Parathyroid adenoma (tissue), 2 donors: ENCODE data around the gene GALK2.
"Not testable (repeated sequence)": the region's sequence is repeated elsewhere in the genome, so short reads cannot be mapped to it uniquely, and the experiment has no call there.

ENCODE experiments used
- H2AFZ ChIP-seq: fragments of 300-600 bp; sonication (generic); one replicate; pipeline ENCODE4 v1.7.0; 2017; ENCODE audit warnings: antibody characterized with exemption, mild to moderate bottlenecking
- H3K27ac ChIP-seq: fragments of 300-600 bp; sonication (generic); one replicate; pipeline ENCODE4 v1.7.0; 2017
- H3K27me3 ChIP-seq: fragments of 300-600 bp; sonication (generic); one replicate; pipeline ENCODE4 v1.7.0; 2017; ENCODE audit warnings: low read length; ENCODE audit not compliant: control insufficient read depth, insufficient read depth
- H3K36me3 ChIP-seq: fragments of 300-600 bp; sonication (generic); one replicate; pipeline ENCODE4 v1.7.0; 2017; ENCODE audit warnings: low read length; ENCODE audit not compliant: control insufficient read depth, insufficient read depth
- H3K4me1 ChIP-seq: fragments of 300-600 bp; sonication (generic); one replicate; pipeline ENCODE4 v1.7.0; 2017; ENCODE audit warnings: control low read depth
- H3K4me2 ChIP-seq: fragments of 300-600 bp; sonication (generic); one replicate; pipeline ENCODE4 v1.7.0; 2017; ENCODE audit warnings: low read length
- H3K4me3 ChIP-seq: fragments of 300-600 bp; sonication (generic); one replicate; pipeline ENCODE4 v1.7.0; 2017; ENCODE audit warnings: low read depth, low read length
- H3K79me2 ChIP-seq: fragments of 300-600 bp; sonication (generic); one replicate; pipeline ENCODE4 v1.7.0; 2017; ENCODE audit warnings: control low read depth
- H3K9ac ChIP-seq: fragments of 300-600 bp; sonication (generic); one replicate; pipeline ENCODE4 v1.7.0; 2017; ENCODE audit warnings: mild to moderate bottlenecking
- H3K9me3 ChIP-seq: fragments of 300-600 bp; sonication (generic); one replicate; pipeline ENCODE4 v1.7.0; 2017; ENCODE audit warnings: low read length; ENCODE audit not compliant: control insufficient read depth
- TF ChIP-seq, protein P1 (sequence below): fragments of 300-600 bp; sonication (generic); IDR thresholded peaks from one replicate; pipeline ENCODE4 v1.7.0; 2017; ENCODE audit warnings: antibody characterized with exemption, mild to moderate bottlenecking
- donor health status: primary hyperparathyroidism.

The GALK2 gene

DNA sequence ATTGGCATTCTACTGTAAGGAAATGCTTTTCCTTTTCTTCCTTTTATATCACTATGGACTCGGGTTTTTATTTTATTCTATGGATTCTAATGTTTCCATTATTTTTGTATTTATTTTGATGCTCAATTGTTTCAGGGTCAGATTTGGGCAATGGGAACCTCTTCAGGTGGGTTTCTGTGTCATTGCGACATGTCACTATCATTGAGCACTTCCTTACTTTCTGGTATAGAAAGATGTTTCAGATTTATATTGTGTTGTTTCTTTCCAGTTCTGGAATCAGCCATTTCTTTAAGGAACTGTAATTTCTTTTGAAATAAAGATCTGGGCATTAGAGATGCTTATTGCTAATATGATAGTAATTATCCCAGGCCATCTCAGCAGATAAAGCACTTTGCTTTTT is 21.8 kb downstream of the GALK2 start:
- Histone ChIP-seq H3K27ac (no peak overlapping the region), H3K9ac (no peak overlapping the region), H3K4me1 (no peaks in the 10 kb centered on the region), H3K4me2 (no peak overlapping the region), H3K9me3 (no peaks in the 10 kb centered on the region), H3K4me3 (no peak overlapping the region), H3K27me3 (no peaks in the 10 kb centered on the region), H3K79me2 (peaks cover 9% of the 10 kb centered on the region), H2AFZ (no peak overlapping the region), H3K36me3 (no peaks in the 10 kb centered on the region)
- TF ChIP-seq, protein P1, sequence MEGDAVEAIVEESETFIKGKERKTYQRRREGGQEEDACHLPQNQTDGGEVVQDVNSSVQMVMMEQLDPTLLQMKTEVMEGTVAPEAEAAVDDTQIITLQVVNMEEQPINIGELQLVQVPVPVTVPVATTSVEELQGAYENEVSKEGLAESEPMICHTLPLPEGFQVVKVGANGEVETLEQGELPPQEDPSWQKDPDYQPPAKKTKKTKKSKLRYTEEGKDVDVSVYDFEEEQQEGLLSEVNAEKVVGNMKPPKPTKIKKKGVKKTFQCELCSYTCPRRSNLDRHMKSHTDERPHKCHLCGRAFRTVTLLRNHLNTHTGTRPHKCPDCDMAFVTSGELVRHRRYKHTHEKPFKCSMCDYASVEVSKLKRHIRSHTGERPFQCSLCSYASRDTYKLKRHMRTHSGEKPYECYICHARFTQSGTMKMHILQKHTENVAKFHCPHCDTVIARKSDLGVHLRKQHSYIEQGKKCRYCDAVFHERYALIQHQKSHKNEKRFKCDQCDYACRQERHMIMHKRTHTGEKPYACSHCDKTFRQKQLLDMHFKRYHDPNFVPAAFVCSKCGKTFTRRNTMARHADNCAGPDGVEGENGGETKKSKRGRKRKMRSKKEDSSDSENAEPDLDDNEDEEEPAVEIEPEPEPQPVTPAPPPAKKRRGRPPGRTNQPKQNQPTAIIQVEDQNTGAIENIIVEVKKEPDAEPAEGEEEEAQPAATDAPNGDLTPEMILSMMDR: no peak

GRCh38 chr15:49196856-49197255 is 26.8 kb downstream of the GALK2 start:
- Histone ChIP-seq H3K27me3 (no peaks in the 10 kb centered on the region), H3K4me2 (no peak overlapping the region), H3K4me3 (no peak overlapping the region), H2AFZ (no peak overlapping the region), H3K79me2 (peaks cover 2% of the 10 kb centered on the region), H3K27ac (no peak overlapping the region), H3K9ac (no peak overlapping the region), H3K36me3 (no peaks in the 10 kb centered on the region), H3K4me1 (no peaks in the 10 kb centered on the region), H3K9me3 (no peaks in the 10 kb centered on the region)
- TF ChIP-seq, protein P1: no peak

GRCh38 chr15:49199666-49200065 is 29.6 kb downstream of the GALK2 start:
- no peak overlapping the region for H3K27ac ChIP-seq
- H3K27me3 ChIP-seq: no peaks in the 10 kb centered on the region
- H2AFZ ChIP-seq: no peak overlapping the region
- H3K9ac ChIP-seq: no peak overlapping the region
- H3K79me2 ChIP-seq: no peaks in the 10 kb centered on the region
- TF ChIP-seq, protein P1: no peak
- no peak overlapping the region for H3K4me3 ChIP-seq
- no peak overlapping the region for H3K4me2 ChIP-seq
- no peaks in the 10 kb centered on the region for H3K36me3 ChIP-seq
- no peaks in the 10 kb centered on the region for H3K9me3 ChIP-seq
- H3K4me1 ChIP-seq: no peaks in the 10 kb centered on the region

DNA sequence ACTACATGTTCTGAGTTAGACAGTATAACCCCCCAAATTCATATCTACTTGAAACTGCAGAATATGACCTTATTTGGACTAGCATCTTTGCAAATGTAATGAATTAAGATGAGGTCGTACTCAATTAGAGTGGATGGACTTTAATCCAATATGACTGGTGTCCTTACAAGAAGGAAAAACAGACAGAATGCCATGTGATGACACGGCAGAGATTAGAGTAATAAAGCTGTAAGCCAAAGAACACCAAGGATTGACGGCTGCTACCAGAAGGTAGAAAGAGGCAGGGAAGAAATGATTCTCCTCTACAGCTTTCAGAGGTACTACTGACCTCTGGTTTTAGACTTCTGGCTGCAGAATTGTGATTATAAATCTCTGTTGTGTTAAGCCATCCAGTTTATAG is 30.3 kb downstream of the GALK2 start:
- Histone ChIP-seq H2AFZ (no peak overlapping the region), H3K27me3 (no peaks in the 10 kb centered on the region), H3K79me2 (peaks cover 3% of the 10 kb centered on the region), H3K4me3 (no peak overlapping the region), H3K4me1 (no peaks in the 10 kb centered on the region), H3K36me3 (no peaks in the 10 kb centered on the region), H3K27ac (no peak overlapping the region), H3K9ac (no peak overlapping the region), H3K4me2 (no peak overlapping the region), H3K9me3 (no peaks in the 10 kb centered on the region)
- TF ChIP-seq, protein P1: no peak

DNA sequence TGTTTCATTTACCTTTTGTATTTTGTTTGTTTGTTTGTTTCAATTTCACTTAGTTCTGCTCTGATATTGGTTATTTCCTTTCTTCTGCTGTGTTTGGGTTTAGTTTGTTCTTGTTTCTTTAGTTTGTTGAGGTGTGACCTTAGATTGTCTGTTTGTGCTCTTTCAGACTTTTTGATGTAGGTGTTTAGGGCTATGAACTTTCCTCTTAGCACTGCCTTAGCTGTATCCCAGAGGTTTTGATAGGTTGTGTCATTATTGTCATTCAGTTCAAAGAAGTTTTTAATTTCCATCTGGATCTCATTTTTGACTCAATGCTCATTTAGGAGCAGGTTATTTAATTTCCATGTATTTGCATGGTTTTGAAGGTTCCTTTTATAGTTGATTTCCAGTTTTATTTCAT is 38.1 kb downstream of the GALK2 start:
- not testable (repeated sequence) for H3K4me1 ChIP-seq, H3K9ac ChIP-seq, H3K4me2 ChIP-seq, H3K36me3 ChIP-seq, H3K27ac ChIP-seq, H3K4me3 ChIP-seq, H3K27me3 ChIP-seq, H3K9me3 ChIP-seq, H3K79me2 ChIP-seq, H2AFZ ChIP-seq
